ENCODE results near the gene USF3.
"Not testable (repeated sequence)": the region's sequence is repeated elsewhere in the genome, so short reads cannot be mapped to it uniquely, and the experiment has no call there.

The USF3 gene

DNA sequence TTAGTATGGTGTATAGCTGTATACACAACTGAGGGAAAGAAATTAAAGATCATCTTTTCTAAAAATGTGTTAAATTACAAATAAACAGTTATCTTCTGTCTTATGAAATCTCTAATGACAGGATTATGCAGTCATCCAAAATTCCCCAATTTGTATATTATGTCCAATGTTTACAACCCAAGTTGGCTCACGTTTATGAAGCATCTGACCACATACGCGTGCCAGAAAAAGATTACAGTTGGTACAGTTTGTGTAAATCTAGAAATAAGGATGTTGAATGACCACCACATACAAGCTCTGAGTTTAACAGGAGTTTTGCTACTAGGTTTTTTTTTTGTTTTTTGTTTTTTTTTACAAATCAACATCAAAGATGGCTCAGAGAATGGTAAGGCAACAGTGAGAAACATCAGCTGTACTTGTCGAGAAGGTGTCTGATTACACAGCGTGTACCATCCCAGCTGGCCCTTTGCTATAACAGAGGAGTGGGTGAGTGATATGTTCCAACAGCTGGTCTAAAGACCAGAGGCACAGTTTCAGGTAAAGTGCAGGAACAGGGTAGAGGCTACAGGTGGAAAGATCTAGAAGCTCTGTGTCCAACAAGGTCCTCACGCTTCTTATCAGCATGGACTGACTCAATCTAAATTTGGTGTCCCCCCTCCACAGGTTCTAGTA is 47.1 kb downstream of the USF3 start:
- DNase-seq (ENCODE audit: low spot score) = no peak

DNA sequence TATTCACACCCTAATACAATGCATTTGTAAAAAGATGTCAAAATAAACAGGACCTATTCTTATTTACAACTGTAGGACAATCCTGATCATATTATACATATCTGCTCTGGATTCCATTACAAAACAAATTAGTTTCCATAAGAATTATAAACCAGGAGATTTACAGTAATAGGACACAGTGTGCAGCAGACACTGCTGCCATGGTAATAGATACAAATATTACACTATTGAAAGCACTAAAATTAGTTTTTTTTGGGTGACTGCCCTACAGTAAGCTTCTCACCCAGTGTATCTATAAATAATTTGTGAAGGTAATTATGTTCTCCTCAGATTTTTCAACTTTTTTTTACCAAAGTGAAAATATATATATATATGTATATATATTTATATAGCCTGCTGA is 47.9 kb downstream of the USF3 start:
- DNase-seq (ENCODE audit: low spot score) = no peak

DNA sequence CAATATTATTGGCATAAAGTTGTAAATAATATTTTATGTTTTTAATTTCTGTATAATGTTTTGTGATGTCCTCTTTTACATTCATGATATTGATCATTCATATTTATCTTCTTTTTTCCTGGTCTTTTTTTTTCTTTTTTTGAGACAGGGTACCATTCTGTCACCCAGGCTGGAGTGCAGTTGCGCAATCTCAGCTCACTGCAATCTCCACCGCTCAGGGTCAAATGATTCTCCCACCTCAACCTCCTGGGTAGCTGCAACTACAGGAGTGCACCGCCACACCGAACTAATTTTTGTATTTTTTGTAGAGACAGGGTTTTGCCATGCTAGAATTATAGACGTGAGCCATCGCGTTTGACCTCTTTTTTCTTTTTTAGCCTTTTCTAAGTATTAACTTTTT is 52.9 kb downstream of the USF3 start:
- DNase-seq (ENCODE audit: low spot score) = no peak

DNA sequence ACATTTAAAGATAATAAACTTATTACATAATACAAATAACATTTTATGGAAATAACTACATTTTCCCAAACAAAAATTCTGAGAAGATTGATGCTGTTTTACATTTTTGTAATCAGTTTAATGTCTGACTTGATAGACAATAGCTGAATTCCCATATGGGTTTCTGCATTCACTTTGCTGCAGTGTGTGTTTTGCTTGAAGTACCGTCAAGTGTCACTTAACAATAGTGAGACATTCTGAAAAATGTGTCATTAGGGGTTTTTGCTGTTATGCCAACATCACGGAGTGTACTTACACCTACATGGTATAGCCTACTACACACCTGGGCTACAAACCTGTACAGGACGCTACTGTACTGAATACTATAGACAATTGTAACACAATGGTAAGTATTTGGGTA is 57.5 kb downstream of the USF3 start:
- no peak for DNase-seq (ENCODE audit: low spot score)

DNA sequence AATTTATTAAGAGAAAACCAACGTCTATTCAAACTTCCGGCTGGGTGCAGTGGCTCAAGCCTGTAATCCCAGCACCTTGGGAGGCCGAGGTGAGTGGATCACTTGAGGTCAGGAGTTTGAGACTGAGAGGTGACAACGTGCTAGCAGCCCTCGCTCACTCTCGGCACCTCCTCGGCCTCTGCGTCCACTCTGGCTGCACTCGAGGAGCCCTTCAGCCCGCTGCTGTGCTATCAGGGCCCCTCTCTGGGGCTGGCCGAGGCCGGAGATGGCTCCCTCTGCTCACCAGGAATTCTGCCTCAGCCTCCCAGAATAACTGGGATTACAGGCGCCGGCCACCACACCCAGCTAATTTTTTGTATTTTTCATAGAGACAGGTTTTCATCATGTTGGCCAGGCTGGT is 58.7 kb downstream of the USF3 start:
- no peak for DNase-seq (ENCODE audit: low spot score)

DNA sequence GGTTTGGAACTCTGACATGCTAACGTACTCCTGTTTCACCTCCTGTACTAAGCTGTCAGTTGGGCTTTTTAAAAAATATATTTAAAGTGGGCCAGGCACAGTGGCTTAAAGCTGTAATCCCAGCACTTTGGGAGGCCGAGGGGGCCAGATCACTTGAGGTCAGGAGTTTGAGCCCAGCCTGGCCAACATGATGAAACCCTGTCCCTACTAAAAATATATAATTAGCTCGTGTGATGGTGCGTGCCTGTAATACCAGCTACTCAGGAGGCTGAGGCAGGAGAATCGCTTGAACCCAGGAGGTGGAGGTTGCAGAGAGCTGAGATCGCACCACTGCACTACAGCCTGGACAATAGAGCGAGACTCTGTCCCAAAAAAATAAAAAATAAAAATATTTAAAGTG is 60.4 kb downstream of the USF3 start:
- not testable (repeated sequence) for DNase-seq (ENCODE audit: low spot score)

DNA sequence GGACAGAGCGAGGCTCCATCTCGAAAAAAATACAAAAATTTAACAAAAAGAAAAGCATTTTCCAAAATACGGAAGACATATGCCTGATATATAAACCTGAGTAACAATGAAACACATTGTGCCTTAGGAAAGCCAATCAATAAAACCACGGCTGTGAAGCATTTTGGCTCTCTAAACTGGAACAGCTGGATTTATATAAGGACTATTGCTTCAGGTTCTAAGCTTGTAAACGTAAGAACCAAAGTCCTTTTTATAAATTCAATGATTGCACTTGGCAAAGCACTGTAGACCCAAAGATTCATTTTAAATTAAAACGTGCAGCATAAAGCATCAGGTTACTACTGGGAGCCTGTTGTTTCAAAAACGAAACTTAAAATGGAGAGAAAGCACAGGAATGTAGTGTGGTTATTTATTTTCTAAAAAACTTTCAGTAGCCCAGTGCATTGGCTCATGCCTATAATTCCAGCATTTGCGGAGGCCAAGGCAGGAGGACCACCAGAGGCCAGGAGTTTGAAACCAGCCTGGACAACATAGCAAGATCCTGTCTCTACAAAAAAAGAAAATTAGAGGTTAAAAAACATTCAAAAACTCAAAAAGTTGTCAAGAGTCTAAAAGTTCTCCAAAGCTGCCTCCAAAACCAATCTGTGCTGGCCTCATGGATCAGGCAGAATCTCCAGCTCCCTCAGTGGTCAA is 61.5 kb downstream of the USF3 start:
- DNase-seq (ENCODE audit: low spot score) = no peak

DNA sequence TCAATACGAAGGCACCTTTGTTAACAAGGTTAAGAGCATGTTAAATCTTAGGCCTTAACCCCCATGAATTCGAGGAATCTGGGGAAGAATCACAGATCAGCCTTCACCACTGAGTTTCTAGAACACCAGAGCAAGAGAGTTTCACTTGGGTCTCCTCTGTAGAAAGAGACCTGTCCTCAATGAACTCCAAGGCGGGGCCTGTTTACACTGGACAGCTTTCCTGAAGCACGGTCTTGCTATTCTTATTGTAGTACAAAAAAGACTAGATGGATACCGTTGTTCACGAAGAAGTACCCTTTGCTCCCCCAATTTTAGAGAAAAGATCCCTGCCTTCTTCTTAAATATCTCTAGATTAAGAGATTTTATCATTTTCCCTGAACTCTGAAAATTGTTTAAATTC is 64.9 kb downstream of the USF3 start:
- no peak for DNase-seq (ENCODE audit: low spot score)

DNA sequence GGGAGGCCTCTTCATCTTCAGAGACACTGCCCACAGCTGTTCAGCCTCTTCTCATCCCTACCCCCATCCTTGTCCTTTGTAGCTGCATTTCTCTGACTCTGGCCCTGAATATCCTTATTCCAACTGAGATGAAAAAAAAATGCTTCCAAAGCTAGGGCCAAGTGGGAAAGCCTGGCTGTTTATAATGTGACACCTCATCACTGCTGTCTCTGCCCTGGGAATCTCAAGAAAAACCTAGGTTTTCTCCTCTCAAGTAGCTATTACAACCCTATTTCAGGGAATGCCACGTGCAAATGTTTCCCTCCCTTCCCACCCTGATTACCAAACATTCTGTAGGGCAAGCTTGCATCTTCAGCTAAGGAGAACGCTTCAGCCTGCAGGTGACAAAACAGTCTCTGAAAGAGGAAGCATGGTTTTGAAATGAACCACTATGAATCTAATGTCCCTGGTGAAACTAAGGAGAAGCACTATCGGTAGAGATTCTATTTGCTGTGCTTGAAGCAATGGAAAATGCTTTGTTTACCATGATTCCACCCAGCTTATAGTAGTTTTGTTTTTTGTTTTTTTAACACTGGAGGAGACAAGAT is 65.4 kb downstream of the USF3 start:
- no peak for DNase-seq (ENCODE audit: low spot score)

DNA sequence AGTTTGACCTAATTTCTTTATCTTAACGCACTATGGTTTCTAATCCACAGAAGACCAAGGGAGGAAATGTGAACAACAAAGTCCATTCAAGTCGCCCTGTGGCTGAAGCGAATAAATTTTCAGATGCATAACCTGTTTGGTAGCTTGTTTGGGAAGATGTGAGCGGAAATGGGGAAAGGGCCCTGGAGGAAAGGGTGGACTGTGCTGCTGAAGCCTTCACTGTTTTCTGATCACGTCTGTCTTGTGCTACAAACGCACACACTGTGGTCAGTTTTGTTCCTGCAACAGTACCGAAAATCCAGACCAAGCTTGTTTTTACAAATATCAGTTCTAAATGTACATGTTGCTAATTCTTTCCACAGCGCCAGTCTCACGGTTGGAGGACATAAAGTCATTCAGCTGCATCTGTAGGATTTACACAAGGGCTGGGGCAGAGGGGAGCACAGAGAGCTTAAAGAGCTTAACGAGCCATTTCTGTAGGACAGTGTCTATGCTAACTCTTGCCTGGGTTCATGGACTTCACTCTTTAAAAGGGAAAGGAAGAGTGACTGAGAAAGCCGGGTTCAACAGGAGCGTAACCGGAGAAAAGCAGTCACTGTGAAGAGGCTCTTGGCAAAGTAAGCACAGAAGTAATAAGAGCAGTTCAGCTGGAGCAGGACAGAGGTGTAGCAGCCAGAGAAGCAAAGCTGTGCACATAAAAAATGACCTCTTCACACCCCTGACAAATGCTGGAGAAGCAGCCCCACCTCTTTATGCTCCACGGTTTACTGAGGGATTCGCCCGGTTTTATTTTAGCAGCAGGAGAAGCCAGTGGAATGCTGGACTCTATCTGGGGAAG is 66.6 kb downstream of the USF3 start:
- no peak for DNase-seq (ENCODE audit: low spot score)

DNA sequence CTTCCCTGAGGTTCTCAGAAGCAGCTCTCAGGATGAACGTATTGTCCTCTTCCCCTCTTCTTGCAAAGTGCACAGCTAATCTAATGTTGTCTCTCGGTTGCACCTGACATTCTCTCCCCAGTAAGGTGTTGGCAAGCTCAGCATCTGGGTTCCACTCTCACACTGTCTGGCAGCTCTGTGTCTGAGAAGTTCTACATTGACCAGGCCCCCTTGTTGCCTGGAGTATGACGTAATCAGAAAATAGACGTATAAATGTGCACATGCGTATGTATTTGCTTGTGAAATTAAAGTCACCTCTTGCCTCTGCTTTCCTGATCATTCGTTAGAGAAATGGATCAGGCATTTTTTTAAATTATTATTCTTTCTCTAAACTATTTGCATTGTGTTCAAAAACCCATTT is 67.7 kb downstream of the USF3 start:
- DNase-seq (ENCODE audit: low spot score) = no peak

DNA sequence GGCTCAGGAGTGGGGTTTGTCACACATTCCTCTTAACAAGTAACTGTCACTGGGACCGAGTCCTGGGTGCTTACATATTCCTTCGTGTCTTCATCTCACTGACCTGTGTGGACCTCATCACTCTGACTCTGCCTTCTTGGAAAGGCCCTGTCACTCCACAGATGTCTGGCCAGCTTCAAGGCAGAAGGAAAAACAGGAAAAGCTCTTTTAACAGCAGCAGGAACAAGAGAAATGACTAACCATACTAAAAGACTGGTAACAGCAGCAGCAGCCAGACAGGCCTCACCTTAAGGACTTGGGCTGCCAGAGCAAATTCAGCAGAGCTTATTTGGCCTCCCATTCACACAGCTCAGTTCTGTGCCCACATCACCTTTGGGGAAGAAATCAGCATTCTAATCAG is 68.1 kb downstream of the USF3 start:
- peak; percentile 18 for DNase-seq (ENCODE audit: low spot score)

DNA sequence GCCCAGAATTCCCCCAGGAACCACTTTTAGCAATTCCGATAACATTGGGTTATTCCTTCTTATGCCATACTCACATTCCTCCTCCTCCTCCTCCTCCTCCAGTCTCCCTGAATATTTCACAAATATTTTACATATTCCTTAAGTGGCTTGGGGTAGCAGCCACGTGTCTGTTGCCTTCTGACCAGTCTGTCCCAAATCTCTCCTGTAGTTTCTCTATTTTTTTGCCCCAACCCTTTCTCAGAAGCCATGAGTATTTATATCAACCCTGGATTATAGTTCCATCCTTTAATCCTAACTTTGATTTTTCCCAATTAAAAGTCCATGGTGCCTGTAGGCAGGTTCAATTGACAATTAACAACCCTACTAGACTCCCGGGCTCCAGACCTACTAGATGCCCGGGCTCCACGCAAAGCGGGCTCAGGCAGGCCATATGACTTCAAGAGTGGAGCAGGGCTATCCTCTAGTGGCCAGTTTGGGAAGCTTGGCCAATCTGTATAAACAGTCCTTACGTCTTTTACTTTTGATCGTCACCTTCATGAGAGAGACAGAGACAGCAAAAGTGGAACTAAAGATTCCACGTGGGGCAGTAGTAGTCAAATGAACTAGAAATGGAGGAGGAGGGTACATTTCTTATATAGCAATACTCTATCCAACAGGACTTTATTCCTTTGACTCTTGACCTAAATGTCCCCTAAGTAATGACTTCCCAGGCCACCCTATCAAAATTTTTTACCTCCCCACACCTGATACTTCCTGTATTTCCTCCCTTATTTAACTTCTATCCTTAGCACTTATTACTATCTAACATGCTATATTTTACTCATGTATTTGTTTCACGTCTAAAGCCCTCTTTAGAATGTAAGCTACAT is 69.7 kb downstream of the USF3 start:
- DNase-seq (ENCODE audit: low spot score) = peak; percentile 50

DNA sequence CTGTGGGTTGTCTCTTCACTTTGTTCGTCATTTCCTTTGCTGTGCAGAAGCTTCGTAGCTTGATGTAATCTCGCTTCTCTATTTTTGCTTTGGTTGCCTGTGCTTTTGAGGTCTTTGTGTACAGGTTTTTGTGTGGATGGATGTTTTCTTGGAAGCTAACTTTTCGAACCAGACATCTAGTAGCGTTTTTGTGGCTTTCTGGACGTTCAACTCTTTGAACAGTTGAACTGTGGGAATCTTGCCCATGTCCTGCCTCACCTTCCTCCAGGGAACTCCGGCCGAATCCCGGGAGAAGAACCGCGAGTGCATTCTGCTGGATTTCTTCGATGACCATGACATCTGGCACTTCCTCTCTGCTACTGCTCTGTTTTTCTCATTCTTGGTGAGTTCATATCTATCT is 70.6 kb downstream of the USF3 start:
- DNase-seq (ENCODE audit: low spot score) = no peak

DNA sequence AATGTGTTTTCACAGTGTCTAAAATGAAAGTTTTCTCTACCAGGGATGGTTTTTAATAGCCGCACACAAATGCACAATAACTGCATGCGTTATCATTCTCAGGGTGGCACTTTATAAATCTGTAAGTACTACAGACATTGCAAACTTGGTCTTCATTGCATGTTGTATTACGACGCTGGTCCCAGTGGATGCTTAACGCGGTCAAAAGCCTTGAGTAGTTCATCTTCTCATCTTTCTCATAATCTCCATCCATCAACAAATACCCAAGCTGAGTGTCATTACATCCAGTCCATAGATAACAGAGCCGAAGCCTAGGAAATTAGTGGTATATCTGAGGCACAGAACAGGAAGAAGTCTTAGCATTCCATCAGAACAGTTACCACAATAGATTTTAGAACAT is 72.6 kb downstream of the USF3 start:
- DNase-seq (ENCODE audit: low spot score) = no peak

DNA sequence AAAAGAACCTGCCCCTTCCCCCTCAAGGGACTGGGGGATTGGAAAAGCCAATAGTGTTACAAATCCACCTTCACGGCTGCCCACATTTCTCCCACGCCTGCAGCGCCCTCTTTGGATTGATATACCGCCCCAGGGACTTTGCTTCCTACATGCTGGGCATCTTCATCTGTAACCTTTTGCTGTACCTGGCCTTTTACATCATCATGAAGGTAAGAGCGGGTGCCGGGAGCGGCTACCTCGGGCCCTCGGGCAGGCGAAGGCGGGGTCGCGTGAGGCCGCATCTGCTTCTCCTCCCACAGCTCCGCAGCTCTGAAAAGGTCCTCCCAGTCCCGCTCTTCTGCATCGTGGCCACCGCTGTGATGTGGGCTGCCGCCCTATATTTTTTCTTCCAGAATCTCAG is 73.1 kb downstream of the USF3 start:
- DNase-seq (ENCODE audit: low spot score) = no peak

DNA sequence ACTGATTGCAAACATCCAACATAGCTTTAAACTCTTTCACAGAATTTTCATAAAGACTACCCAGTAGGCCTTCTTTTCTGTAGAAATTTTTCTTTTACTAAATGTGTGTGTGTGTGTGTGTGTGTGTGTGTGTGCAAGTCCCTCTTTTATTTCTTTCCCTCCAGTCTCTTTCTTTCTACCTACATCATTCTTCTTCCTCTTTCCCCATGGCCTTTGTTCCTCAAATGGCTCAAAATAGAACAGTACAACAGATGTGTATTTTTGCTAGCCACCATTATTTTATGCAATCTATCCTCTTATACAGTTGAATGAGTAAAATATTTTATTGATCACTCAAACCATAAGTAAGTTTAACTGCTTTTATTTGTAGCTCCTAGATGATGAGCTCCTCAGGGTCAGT is 76.4 kb downstream of the USF3 start:
- no peak for DNase-seq (ENCODE audit: low spot score)

DNA sequence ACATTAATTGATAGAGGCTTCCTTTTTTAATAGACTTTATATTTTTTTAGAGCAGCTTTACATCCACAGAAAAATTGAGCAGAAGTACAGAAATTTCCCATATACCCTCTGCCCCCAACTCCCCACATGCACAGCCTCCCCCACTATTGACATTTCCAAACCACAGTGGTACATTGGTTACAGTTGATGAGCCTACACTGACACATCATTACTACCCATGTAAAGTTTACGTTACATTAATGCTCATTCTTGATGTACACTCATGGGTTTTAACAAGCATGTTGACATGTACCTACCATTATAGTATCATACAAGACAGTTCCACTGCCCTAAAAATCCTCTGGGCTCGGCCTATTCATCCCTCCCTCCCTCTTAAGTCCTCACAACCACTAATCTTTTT is 78.7 kb downstream of the USF3 start:
- DNase-seq (ENCODE audit: low spot score) = no peak

DNA sequence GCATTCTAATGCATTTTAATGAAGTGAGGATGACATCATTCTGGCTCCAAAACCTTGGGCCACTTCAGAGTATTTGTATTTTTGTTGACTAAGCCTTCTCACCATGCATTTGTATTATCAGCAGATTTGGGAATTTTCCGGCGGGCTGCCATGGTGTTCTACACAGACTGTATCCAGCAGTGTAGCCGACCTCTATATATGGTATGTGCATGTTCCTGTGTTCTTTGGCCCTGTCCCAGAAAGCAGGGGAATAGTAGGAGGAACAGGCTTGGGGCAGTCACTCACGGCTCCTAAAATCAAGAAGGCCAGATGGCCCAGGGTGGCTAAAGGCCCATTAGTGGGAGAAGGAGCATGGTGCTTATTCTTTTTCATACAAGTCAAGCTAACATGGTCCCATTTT is 80.5 kb downstream of the USF3 start:
- DNase-seq (ENCODE audit: low spot score) = no peak

DNA sequence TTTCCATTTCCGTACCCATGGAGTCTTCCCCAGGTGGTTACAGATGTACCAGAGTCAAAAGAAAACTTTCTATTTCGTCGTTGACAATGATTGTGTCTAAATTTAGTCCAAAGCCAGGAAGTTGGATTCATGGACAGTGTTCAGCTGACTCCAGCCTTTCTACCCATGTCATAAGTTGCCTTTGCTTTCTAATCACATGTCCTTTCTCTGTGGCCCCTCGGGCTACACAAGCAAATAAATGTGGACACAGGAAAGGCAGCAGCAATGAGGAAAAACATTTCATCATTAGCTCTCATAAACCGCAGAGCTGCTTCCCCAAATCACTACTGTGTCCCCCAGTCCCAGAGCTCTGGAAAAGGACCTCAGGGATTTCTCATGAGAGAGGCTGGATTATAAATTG is 82.0 kb downstream of the USF3 start:
- peak; percentile 52 for DNase-seq (ENCODE audit: low spot score)

DNA sequence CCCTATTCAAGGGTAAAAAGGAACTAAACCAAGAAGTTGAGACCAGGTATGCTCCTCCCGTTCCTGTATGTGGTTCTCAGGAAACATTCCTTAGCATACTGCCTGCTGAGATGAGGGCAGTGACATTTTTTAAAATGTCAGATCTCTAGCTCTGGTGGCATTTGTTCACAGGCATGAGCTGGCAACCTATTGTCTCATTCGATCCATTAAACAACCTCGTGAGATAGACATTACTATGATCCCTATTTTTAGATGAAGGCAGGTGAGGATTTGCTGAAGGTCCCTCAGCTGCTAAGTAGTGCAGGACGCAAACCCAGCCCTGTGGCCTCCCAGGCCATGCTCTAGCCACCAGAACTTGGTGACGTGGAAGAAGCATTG is 89.2 kb downstream of the USF3 start:
- no peak for DNase-seq (ENCODE audit: low spot score)
